GM23338 (cell line): ENCODE measurements around the gene ORM1. TPM values are rescaled to one million over a fixed set of nuclear protein-coding genes. Genes with fewer than 3 reads are reported as not detected.

ENCODE experiments used
- ATAC-seq: fragments of 200-7000 bp; cut with Tn5 transposase; 3 replicates; pipeline ENCODE4 v1.9.1; 2020
- DNase-seq: peaks from one replicate; pipeline ENCODE4 v3.0.0-alpha.2; 2015; ENCODE audit warnings: low spot score
- H2AFZ ChIP-seq: fragments of 200-600 bp; sonication (generic); 2 replicates; pipeline ENCODE4 v1.8.0; 2016; ENCODE audit warnings: antibody characterized with exemption, mild to moderate bottlenecking, moderate library complexity
- H3F3A ChIP-seq: fragments of 200-600 bp; sonication (generic); replicated peaks from 2 replicates; pipeline ENCODE4 v1.8.0; 2017; ENCODE audit warnings: antibody characterized with exemption, mixed run types, low read depth
- H3K27ac ChIP-seq: fragments of 200-600 bp; sonication (generic); 2 replicates; pipeline ENCODE4 v1.6.1; 2016; ENCODE audit warnings: low read depth
- H3K27me3 ChIP-seq: fragments of 200-600 bp; sonication (generic); 2 replicates; pipeline ENCODE4 v1.8.0; 2016; ENCODE audit warnings: mild to moderate bottlenecking, mixed run types, moderate library complexity; ENCODE audit not compliant: insufficient read depth
- H3K36me3 ChIP-seq: fragments of 200-600 bp; sonication (generic); 2 replicates; pipeline ENCODE4 v1.8.0; 2016; ENCODE audit warnings: mild to moderate bottlenecking; ENCODE audit not compliant: insufficient read depth
- H3K4me1 ChIP-seq: fragments of 200-600 bp; sonication (generic); 2 replicates; pipeline ENCODE4 v1.8.0; 2016; ENCODE audit warnings: mild to moderate bottlenecking, moderate library complexity; ENCODE audit not compliant: insufficient read depth
- H3K4me2 ChIP-seq: fragments of 200-600 bp; sonication (generic); 2 replicates; pipeline ENCODE4 v1.7.1; 2017; ENCODE audit warnings: mixed run types
- H3K4me3 ChIP-seq: fragments of 200-600 bp; sonication (generic); 2 replicates; pipeline ENCODE4 v1.6.1; 2016; ENCODE audit warnings: mixed run types
- H3K79me2 ChIP-seq: fragments of 200-600 bp; sonication (generic); replicated peaks from 2 replicates; pipeline ENCODE4 v1.8.0; 2017; ENCODE audit warnings: mild to moderate bottlenecking; ENCODE audit not compliant: insufficient read depth
- H3K9me2 ChIP-seq: fragments of 200-600 bp; sonication (generic); 2 replicates; pipeline ENCODE4 v1.8.0; 2017; ENCODE audit not compliant: insufficient read depth
- H4K20me1 ChIP-seq: fragments of 200-600 bp; sonication (generic); replicated peaks from 2 replicates; pipeline ENCODE4 v1.8.0; 2017; ENCODE audit warnings: mild to moderate bottlenecking; ENCODE audit not compliant: insufficient read depth
- H3K27ac Mint-ChIP-seq: 2 replicates; pipeline ENCODE4 v1.8.0; 2020; ENCODE audit warnings: inconsistent platforms, mild to moderate bottlenecking, moderate library complexity, mixed read lengths
- H3K27me3 Mint-ChIP-seq: 3 replicates; pipeline ENCODE4 v1.8.0; 2022; ENCODE audit warnings: low read depth, mild to moderate bottlenecking, moderate library complexity, mixed read lengths, inconsistent platforms; ENCODE audit not compliant: insufficient read depth, poor library complexity
- H3K36me3 Mint-ChIP-seq: 3 replicates; pipeline ENCODE4 v1.8.0; 2021; ENCODE audit warnings: low read depth, mild to moderate bottlenecking, inconsistent platforms, moderate library complexity, mixed read lengths
- H3K4me1 Mint-ChIP-seq: 3 replicates; pipeline ENCODE4 v1.8.0; 2020; ENCODE audit warnings: mild to moderate bottlenecking, inconsistent platforms, mixed read lengths
- H3K4me3 Mint-ChIP-seq: 3 replicates; pipeline ENCODE4 v1.8.0; 2021; ENCODE audit warnings: moderate library complexity, mild to moderate bottlenecking, inconsistent platforms, mixed read lengths
- H3K9me3 Mint-ChIP-seq: 3 replicates; pipeline ENCODE4 v1.8.0; 2020; ENCODE audit warnings: moderate library complexity, mild to moderate bottlenecking, inconsistent platforms, mixed read lengths
- CREB1 ChIP-seq: fragments of 250-450 bp; sonication (Bioruptor Pico); IDR thresholded peaks from 2 replicates; pipeline ENCODE4 v1.5.0; 2020; ENCODE audit warnings: low read depth, mild to moderate bottlenecking, moderate library complexity
- CTCF ChIP-seq, 2 experiments: fragments of 200-600 bp in 1 of 2; sonication (generic) in 1 of 2; conservative IDR thresholded peaks; 2 replicates each; pipeline versions ENCODE4 v1.5.1 to v1.6.1; 2016 to 2017; ENCODE audit warnings: antibody characterized with exemption in 2 of 2, low read depth in 2 of 2, mild to moderate bottlenecking in 2 of 2, moderate library complexity in 1 of 2
- ETS1 ChIP-seq: IDR thresholded peaks from 2 replicates; pipeline ENCODE4 v1.6.1; 2016; ENCODE audit warnings: antibody characterized with exemption
- EZH2 ChIP-seq: fragments of 200-600 bp; sonication (generic); IDR thresholded peaks from one replicate; pipeline ENCODE4 v1.8.0; 2017; ENCODE audit warnings: antibody characterized with exemption, mild to moderate bottlenecking, low read depth; ENCODE audit not compliant: unreplicated experiment
- EZH2phosphoT487 ChIP-seq: fragments of 200-600 bp; sonication (generic); IDR thresholded peaks from one replicate; pipeline ENCODE4 v1.8.1; 2018; ENCODE audit warnings: antibody characterized with exemption; ENCODE audit not compliant: unreplicated experiment
- JUNB ChIP-seq: IDR thresholded peaks from one replicate; pipeline ENCODE4 v1.6.1; 2016; ENCODE audit warnings: antibody characterized with exemption; ENCODE audit not compliant: unreplicated experiment
- NANOG ChIP-seq: IDR thresholded peaks from 2 replicates; pipeline ENCODE4 v1.6.1; 2016; ENCODE audit warnings: antibody characterized with exemption, borderline replicate concordance
- POLR2AphosphoS5 ChIP-seq: IDR thresholded peaks from 2 replicates; pipeline ENCODE4 v1.6.1; 2016; ENCODE audit warnings: antibody characterized with exemption, low read depth
- ZNF114 ChIP-seq: fragments of 250-450 bp; sonication (Bioruptor Pico); IDR thresholded peaks from 2 replicates; pipeline ENCODE4 v1.5.0; 2020; ENCODE audit warnings: mild to moderate bottlenecking, moderate library complexity
- ZNF331 ChIP-seq: fragments of 250-450 bp; sonication (Bioruptor Pico); IDR thresholded peaks from 2 replicates; pipeline ENCODE4 v1.5.0; 2020; ENCODE audit warnings: low read depth, mild to moderate bottlenecking, moderate library complexity
- polyA plus RNA-seq: library from polyadenylated mRNA; unstranded; fragments of >200 nt; fragmentation: Nextera tagmentation; extraction: Ambion mirVana; gene quantifications from 2 replicates; pipeline ENCODE4 v1.2.1, GENCODE V29; 2016
- total RNA-seq: library from RNA; depleted of rRNA; stranded (reverse); fragments of >200 nt; shearing (Covaris generic); gene quantifications from 2 replicates; pipeline ENCODE4 v1.2.3, GENCODE V29; 2014
- TF ChIP-seq, protein P1 (sequence below): fragments of 250-450 bp; sonication (Bioruptor Pico); IDR thresholded peaks from 2 replicates; pipeline ENCODE4 v1.5.0; 2020; ENCODE audit warnings: mild to moderate bottlenecking, moderate library complexity

ORM1 gene
- total and polyA plus RNA-seq, 2 experiments from 2014 or later = not detected

DNA sequence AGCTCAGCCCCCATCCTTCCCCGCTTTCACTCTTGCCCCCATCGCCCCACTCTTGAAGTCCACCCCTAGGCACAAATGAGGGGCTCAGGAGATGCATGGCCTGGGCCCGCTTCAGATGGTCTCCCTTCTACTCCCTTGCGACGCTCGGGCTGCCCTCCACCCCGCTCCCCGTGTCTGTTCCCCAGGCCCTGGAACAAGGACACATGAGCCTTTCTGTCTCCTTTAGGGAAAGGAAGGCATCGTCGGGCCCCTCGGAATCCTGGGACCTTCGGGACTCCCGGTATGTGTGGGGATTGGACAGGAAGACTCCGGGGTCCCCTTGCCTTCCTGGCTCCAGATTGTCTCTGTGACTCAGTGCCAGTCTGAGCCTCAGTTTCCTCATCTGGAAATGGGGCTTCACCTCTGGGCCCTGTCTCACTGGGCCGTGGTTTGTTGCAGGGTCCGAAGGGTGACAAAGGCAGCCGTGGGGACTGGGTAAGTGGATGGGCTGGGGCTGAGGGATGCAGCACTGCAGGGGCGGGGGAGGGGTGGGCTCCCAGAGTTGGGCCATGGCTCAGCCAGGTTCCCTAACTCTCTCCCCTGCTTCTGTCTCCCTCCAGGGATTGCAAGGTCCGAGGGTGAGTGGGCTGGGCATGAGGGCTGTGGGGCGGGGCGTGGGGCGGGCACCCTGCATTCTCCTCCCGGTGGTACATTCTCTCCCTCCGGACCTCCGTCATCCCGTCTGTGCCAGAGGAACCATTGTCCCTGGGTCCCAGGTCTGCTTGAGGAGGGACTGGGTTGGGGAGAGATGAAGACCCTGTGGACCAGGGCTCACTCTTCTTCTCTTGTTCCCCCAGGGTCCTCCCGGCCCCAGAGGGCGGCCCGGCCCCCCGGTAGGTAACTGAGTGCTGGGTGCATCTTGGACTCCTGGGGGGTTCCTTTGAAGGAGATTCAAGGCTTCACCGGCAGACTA is 21.8 kb upstream of the ORM1 start:
- Mint-ChIP-seq H3K9me3 (0 out of 3 replicates have a peak, but pooled peaks cover under 1% of the 10 kb centered on the region), H3K36me3 (peaks cover 19% of the 10 kb centered on the region), H3K27me3 (peaks cover 7% of the 10 kb centered on the region), H3K4me3 (no peak overlapping the region), H3K27ac (no peak overlapping the region), H3K4me1 (peaks cover 4% of the 10 kb centered on the region; the same call in 2 of the 3 replicates)
- Histone ChIP-seq H3K36me3 (peaks cover 3% of the 10 kb centered on the region; the same call in 1 of the 2 replicates), H3K9me2 (no peaks in the 10 kb centered on the region), H3K27ac (no peak overlapping the region), H4K20me1 (no peaks in the 10 kb centered on the region), H2AFZ (no peak overlapping the region), H3K79me2 (no peaks in the 10 kb centered on the region), H3K4me2 (no peak overlapping the region), H3F3A (peaks cover 6% of the 10 kb centered on the region; the same call in 1 of the 2 replicates), H3K4me3 (no peak overlapping the region), H3K4me1 (no peaks in the 10 kb centered on the region), H3K27me3 (no peaks in the 10 kb centered on the region)
- DNase-seq (no peak), ATAC-seq (no peak)
- TF ChIP-seq CREB1 (CRISPR knock-in tag) (no peak), ETS1 (no peak), ZNF331 (CRISPR knock-in tag) (no peak), ZNF114 (CRISPR knock-in tag) (no peak), EZH2 (no peak), CTCF (conservative IDR thresholded peaks at IDR 0.05; ENCODE audit: low read depth in 2 of 2) (no peak), NANOG (no peak), POLR2AphosphoS5 (no peak), EZH2phosphoT487 (no peak), JUNB (no peak)
- TF ChIP-seq, protein P1, sequence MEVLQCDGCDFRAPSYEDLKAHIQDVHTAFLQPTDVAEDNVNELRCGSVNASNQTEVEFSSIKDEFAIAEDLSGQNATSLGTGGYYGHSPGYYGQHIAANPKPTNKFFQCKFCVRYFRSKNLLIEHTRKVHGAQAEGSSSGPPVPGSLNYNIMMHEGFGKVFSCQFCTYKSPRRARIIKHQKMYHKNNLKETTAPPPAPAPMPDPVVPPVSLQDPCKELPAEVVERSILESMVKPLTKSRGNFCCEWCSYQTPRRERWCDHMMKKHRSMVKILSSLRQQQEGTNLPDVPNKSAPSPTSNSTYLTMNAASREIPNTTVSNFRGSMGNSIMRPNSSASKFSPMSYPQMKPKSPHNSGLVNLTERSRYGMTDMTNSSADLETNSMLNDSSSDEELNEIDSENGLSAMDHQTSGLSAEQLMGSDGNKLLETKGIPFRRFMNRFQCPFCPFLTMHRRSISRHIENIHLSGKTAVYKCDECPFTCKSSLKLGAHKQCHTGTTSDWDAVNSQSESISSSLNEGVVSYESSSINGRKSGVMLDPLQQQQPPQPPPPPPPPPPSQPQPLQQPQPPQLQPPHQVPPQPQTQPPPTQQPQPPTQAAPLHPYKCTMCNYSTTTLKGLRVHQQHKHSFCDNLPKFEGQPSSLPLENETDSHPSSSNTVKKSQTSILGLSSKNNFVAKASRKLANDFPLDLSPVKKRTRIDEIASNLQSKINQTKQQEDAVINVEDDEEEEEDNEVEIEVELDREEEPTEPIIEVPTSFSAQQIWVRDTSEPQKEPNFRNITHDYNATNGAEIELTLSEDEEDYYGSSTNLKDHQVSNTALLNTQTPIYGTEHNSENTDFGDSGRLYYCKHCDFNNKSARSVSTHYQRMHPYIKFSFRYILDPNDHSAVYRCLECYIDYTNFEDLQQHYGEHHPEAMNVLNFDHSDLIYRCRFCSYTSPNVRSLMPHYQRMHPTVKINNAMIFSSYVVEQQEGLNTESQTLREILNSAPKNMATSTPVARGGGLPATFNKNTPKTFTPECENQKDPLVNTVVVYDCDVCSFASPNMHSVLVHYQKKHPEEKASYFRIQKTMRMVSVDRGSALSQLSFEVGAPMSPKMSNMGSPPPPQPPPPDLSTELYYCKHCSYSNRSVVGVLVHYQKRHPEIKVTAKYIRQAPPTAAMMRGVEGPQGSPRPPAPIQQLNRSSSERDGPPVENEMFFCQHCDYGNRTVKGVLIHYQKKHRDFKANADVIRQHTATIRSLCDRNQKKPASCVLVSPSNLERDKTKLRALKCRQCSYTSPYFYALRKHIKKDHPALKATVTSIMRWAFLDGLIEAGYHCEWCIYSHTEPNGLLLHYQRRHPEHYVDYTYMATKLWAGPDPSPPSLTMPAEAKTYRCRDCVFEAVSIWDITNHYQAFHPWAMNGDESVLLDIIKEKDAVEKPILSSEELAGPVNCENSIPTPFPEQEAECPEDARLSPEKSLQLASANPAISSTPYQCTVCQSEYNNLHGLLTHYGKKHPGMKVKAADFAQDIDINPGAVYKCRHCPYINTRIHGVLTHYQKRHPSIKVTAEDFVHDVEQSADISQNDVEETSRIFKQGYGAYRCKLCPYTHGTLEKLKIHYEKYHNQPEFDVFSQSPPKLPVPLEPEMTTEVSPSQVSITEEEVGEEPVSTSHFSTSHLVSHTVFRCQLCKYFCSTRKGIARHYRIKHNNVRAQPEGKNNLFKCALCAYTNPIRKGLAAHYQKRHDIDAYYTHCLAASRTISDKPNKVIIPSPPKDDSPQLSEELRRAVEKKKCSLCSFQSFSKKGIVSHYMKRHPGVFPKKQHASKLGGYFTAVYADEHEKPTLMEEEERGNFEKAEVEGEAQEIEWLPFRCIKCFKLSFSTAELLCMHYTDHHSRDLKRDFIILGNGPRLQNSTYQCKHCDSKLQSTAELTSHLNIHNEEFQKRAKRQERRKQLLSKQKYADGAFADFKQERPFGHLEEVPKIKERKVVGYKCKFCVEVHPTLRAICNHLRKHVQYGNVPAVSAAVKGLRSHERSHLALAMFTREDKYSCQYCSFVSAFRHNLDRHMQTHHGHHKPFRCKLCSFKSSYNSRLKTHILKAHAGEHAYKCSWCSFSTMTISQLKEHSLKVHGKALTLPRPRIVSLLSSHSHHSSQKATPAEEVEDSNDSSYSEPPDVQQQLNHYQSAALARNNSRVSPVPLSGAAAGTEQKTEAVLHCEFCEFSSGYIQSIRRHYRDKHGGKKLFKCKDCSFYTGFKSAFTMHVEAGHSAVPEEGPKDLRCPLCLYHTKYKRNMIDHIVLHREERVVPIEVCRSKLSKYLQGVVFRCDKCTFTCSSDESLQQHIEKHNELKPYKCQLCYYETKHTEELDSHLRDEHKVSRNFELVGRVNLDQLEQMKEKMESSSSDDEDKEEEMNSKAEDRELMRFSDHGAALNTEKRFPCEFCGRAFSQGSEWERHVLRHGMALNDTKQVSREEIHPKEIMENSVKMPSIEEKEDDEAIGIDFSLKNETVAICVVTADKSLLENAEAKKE = no peak
